Upper lobe of left lung (tissue), 4 donors: Measurements from ENCODE around the gene MEG3.

Experiments
- CTCF ChIP-seq, 6 experiments: fragments of 450-650 bp in 4 of 6; fragments of 200-600 bp in 2 of 6; sonication (generic) in 2 of 6; IDR thresholded peaks; one replicate each; pipeline ENCODE4 v1.5.1; 2016 to 2019; ENCODE audit warnings: antibody characterized with exemption in 6 of 6
- POLR2A ChIP-seq, 4 donors: fragments of 450-650 bp; IDR thresholded peaks; one replicate each; pipeline ENCODE4 v1.5.1; 2016 to 2017; ENCODE audit warnings: antibody characterized with exemption in 4 of 4, mild to moderate bottlenecking in 2 of 4
- POLR2AphosphoS5 ChIP-seq, 2 donors: sonication (generic); formaldehyde crosslinking; IDR thresholded peaks; one replicate each; pipeline ENCODE4 v1.5.1; 2017; ENCODE audit warnings: antibody characterized with exemption in 2 of 2

- TF ChIP-seq CTCF (IDR thresholded peaks at IDR 0.05), result no peak
- TF ChIP-seq POLR2A (IDR thresholded peaks at IDR 0.05), result no peak
- no peak for TF ChIP-seq POLR2AphosphoS5 (IDR thresholded peaks at IDR 0.05)
Measured at GRCh38 chr14:100818221-100818699, 7.7 kb upstream of the MEG3 start.
